GM19351 (cell line): ENCODE results near the gene DRD1.
"Not testable (repeated sequence)": the region's sequence is repeated elsewhere in the genome, so short reads cannot be mapped to it uniquely, and the experiment has no call there.

Experiments
- ATAC-seq: cut with Tn5 transposase; IDR thresholded peaks from one replicate; pipeline ENCODE4 v1.9.1; 2021; ENCODE audit warnings: mild to moderate bottlenecking, moderate library complexity; ENCODE audit not compliant: unreplicated experiment

DRD1 gene

DNA sequence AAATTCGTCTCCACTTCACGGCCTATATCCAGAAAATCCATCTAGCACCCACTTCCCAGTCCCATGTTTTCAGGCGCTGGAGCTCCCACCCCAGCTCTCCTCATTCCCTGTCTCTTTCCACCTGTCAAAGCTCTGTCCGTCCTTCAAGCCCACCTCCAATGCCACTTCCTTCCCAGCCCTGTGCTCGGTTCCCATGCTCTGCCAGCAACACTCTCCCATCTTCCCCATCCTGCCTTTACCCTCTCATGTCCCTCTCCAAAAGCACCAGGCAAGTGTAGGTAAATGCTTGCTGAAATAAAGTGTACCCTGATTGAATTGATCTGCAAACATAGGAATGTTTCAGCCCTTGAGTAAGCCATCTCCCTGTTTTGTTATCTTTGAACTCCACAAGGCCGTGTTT is 9.2 kb downstream of the DRD1 start:
- no peak for ATAC-seq

DNA sequence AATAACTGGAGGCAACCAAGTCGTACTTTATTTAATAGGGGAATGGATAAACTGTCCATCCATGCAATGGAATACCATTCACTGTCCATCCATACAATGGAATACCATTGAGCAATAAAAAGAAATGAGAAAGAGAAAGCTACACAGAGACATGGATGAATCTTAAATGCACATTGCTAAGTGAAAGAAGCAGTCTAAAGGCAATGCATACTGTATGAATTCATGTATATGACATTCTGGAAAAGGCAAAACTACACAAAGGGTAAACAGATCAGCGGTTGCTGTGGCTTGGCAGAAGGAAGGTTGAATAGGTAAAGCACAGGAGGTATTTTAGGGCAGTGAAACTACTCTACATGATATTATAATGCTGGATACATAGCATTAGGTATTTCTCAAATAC is 16.2 kb downstream of the DRD1 start:
- ATAC-seq = no peak

DNA sequence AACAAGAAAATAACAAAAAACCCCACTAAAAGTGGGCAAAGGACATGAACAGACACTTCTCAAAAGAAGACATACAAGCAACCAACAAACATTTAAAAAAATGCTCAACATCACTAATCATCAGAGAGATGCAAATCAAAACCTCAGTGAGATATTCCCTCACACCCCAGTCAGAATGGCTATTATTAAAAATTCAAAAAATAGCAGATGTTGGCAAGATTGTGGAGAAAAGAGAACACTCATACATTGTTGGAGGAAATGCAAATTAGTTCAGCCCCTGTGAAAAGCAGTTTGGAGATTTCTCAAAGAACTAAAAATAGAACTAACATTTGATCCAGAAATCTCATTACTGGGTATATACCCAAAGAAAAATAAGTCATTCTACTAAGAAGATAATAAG is 19.4 kb downstream of the DRD1 start:
- not testable (repeated sequence) for ATAC-seq

DNA sequence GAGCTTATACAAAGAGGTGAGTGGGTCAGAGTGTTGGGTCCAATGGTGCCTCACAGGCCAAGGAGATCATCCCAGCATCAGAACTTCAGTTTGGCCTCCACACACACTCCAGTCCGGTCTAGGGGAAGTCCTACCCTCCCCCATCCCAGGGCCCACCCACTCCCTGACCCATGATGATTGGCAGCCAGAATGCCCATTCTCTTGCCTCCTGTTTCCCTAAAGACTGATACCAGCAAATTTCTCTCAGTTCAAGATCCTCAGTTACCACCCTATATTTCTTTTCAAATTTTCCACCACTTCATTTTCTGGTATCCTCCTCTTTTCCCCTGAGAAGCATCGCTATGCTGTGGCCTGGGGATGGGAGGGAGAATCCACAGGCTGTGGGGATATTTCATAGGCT is 21.9 kb downstream of the DRD1 start:
- no peak for ATAC-seq

- no peak for ATAC-seq
Measured at GRCh38 chr5:175420383-175420782, 23.6 kb downstream of the DRD1 start.

GRCh38 chr5:175418251-175418650 is 25.7 kb downstream of the DRD1 start:
- ATAC-seq = no peak

DNA sequence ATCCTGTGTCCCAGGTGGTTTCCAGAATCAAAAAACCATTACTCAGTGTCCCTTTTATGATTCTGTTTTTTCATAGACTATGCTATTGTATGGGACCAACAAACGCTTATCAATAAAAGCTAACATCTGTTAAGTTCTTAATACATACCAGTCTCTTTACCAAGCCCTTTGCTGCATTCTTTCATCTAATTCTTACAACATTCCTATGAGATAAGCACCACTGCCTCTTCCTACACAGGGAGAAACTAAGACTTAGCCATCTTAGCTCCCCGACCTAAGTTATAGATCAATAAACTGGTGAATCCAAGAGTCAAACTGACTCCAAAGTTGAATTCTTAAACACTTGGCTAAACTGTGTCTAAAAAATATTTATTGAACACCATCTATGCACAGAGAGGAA is 26.6 kb downstream of the DRD1 start:
- ATAC-seq = no peak

DNA sequence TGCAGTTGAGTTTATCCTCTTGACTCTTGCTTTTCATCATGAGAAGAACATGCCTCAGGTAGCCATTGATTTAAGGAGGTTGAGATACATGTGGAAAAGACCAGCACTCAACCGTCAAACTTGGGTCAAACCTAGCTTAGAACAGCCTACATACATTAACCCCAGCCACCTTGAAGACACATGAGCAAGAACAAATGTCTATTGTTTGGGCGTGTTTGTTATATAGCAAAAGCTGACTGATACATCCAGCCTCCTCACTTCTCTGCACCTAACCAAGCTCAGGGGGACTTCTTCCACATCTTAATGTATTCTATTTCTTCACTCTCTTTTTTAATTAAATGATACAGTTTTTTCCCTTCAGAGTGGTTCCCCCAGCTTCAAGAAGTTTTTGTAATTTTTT is 28.7 kb downstream of the DRD1 start:
- ATAC-seq = no peak

GRCh38 chr5:175410926-175411325 is 33.1 kb downstream of the DRD1 start:
- ATAC-seq = no peak

DNA sequence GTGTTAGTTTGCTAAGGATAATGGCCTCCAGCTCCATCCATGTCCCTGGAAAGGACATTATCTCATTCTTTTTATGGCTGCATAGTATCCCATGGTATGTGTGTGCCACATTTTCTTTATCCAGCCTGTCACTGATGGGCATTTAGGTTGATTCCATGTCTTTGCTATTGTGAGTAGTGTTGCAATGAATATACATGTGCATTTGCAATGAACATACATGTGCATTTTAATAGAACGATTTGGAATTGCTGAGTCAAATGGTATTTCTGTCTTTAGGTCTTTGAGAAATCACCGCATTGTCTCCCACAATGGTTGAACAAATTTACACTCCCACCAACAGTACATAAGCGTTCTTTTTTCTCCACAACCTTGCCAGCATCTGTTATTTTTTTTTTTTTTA is 37.7 kb downstream of the DRD1 start:
- ATAC-seq = no peak

- not testable (repeated sequence) for ATAC-seq
Measured at GRCh38 chr5:175397590-175398297, 46.2 kb downstream of the DRD1 start.

- not testable (repeated sequence) for ATAC-seq
Measured at GRCh38 chr5:175395430-175395829, 48.6 kb downstream of the DRD1 start.

- ATAC-seq = no peak
Measured at GRCh38 chr5:175394601-175395000, 49.4 kb downstream of the DRD1 start.

GRCh38 chr5:175393897-175394296 is 50.1 kb downstream of the DRD1 start:
- no peak for ATAC-seq

DNA sequence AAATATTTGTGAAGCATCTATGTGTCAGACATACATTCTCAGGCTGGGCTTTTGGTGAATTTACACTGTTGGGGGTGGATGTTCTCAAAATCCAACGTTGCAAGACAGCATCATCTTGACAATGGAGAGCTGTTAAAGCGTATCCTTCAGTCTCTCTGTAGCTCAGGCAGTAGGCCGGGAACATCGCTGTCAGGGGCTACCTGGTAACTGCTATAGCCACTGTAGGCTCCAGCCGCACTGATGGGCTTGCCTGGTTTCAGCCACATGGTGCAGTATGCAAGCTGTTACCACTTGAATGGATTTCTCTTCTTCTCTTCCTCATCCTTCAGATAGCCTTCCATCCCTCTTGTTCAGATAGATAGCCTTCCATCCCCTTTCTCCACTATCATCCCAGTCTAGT is 51.7 kb downstream of the DRD1 start:
- ATAC-seq = no peak

GRCh38 chr5:175390352-175391083 is 53.5 kb downstream of the DRD1 start:
- no peak for ATAC-seq
